H9 (cell line): Measurements from ENCODE around the gene FGFR3. TPM values are rescaled to one million over a fixed set of nuclear protein-coding genes. Genes with fewer than 3 reads are reported as not detected.

Experiments
- DNase-seq: peaks from one replicate; pipeline ENCODE4 v3.0.0-alpha.2; 2017
- H2AFZ ChIP-seq: one replicate; pipeline ENCODE4 v1.6.1; 2013; ENCODE audit warnings: mild to moderate bottlenecking, low read length, control low read depth, moderate library complexity
- H2AK5ac ChIP-seq: 2 replicates; pipeline ENCODE4 v1.6.1; 2013; ENCODE audit warnings: low read length, control low read depth, mixed read lengths; ENCODE audit not compliant: insufficient read length
- H2BK120ac ChIP-seq: one replicate; pipeline ENCODE4 v1.6.1; 2013; ENCODE audit warnings: low read depth, mild to moderate bottlenecking, low read length, control low read depth, inconsistent platforms; ENCODE audit not compliant: poor library complexity, severe bottlenecking
- H2BK12ac ChIP-seq: 2 replicates; pipeline ENCODE4 v1.6.1; 2013; ENCODE audit warnings: low read length, control low read depth, mixed read lengths, low read depth; ENCODE audit not compliant: insufficient read length
- H2BK15ac ChIP-seq: 2 replicates; pipeline ENCODE4 v1.6.1; 2013; ENCODE audit warnings: low read depth, low read length, control low read depth
- H2BK20ac ChIP-seq: one replicate; pipeline ENCODE4 v1.6.1; 2013; ENCODE audit warnings: low read depth, mild to moderate bottlenecking, low read length, control low read depth, inconsistent platforms; ENCODE audit not compliant: poor library complexity, severe bottlenecking
- H2BK5ac ChIP-seq: 2 replicates; pipeline ENCODE4 v1.6.1; 2013; ENCODE audit warnings: low read length, control low read depth, mixed read lengths; ENCODE audit not compliant: insufficient read length
- H3K14ac ChIP-seq: 2 replicates; pipeline ENCODE4 v1.6.1; 2013; ENCODE audit warnings: low read length, control low read depth; ENCODE audit not compliant: insufficient read depth
- H3K18ac ChIP-seq: 2 replicates; pipeline ENCODE4 v1.6.1; 2013; ENCODE audit warnings: low read depth, mild to moderate bottlenecking, mixed read lengths, low read length, control low read depth; ENCODE audit not compliant: insufficient read length
- H3K23ac ChIP-seq: 2 replicates; pipeline ENCODE4 v1.6.1; 2013; ENCODE audit warnings: low read length, control low read depth, mixed read lengths, low read depth; ENCODE audit not compliant: insufficient read length
- H3K23me2 ChIP-seq: 2 replicates; pipeline ENCODE4 v1.6.1; 2013; ENCODE audit warnings: low read depth, mild to moderate bottlenecking, mixed read lengths, low read length, control low read depth; ENCODE audit not compliant: insufficient read length, poor library complexity, severe bottlenecking
- H3K27ac ChIP-seq: 2 replicates; pipeline ENCODE4 v1.5.1; 2013; ENCODE audit warnings: low read length, control low read depth, mixed read lengths, low read depth; ENCODE audit not compliant: insufficient read length
- H3K27me3 ChIP-seq: 2 replicates; pipeline ENCODE4 v1.6.1; 2013; ENCODE audit warnings: low read length, control low read depth, inconsistent platforms; ENCODE audit not compliant: insufficient read depth
- H3K4ac ChIP-seq: 2 replicates; pipeline ENCODE4 v1.6.1; 2013; ENCODE audit warnings: low read depth, mild to moderate bottlenecking, control low read depth, inconsistent platforms, low read length, moderate library complexity
- H3K4me1 ChIP-seq: 2 replicates; pipeline ENCODE4 v1.6.1; 2013; ENCODE audit warnings: low read length, control low read depth, inconsistent platforms; ENCODE audit not compliant: insufficient read depth
- H3K4me2 ChIP-seq: 2 replicates; pipeline ENCODE4 v1.6.1; 2013; ENCODE audit warnings: low read length, control low read depth, mixed read lengths; ENCODE audit not compliant: insufficient read length, insufficient read depth
- H3K56ac ChIP-seq: 2 replicates; pipeline ENCODE4 v1.6.1; 2013; ENCODE audit warnings: low read depth, mild to moderate bottlenecking, mixed read lengths, low read length, control low read depth; ENCODE audit not compliant: insufficient read length
- H3K79me1 ChIP-seq: 2 replicates; pipeline ENCODE4 v1.6.1; 2013; ENCODE audit warnings: low read depth, mild to moderate bottlenecking, moderate library complexity, low read length, control low read depth, inconsistent platforms; ENCODE audit not compliant: insufficient read depth, poor library complexity, severe bottlenecking
- H3K79me2 ChIP-seq: 2 replicates; pipeline ENCODE4 v1.6.1; 2013; ENCODE audit warnings: low read length, control low read depth, inconsistent platforms; ENCODE audit not compliant: insufficient read depth
- H3K9ac ChIP-seq: 2 replicates; pipeline ENCODE4 v1.6.1; 2013; ENCODE audit warnings: low read length, control low read depth, mixed read lengths; ENCODE audit not compliant: insufficient read length; ENCODE audit errors: extremely low read depth
- H3K9me3 ChIP-seq: one replicate; pipeline ENCODE4 v1.6.1; 2013; ENCODE audit warnings: low read depth, low read length, inconsistent platforms; ENCODE audit not compliant: control insufficient read depth
- H3T11ph ChIP-seq: one replicate; pipeline ENCODE4 v1.6.1; 2013; ENCODE audit warnings: mild to moderate bottlenecking, low read length, control low read depth, inconsistent platforms
- H4K20me1 ChIP-seq: one replicate; pipeline ENCODE4 v1.6.1; 2013; ENCODE audit not compliant: control insufficient read depth, insufficient read length, insufficient read depth
- H4K5ac ChIP-seq: 2 replicates; pipeline ENCODE4 v1.6.1; 2013; ENCODE audit warnings: low read depth, mild to moderate bottlenecking, mixed read lengths, low read length, control low read depth; ENCODE audit not compliant: insufficient read length
- H4K8ac ChIP-seq: replicated peaks from 2 replicates; pipeline ENCODE4 v1.6.1; 2013; ENCODE audit warnings: low read length, control low read depth, mixed read lengths, low read depth; ENCODE audit not compliant: insufficient read length
- H4K91ac ChIP-seq: 2 replicates; pipeline ENCODE4 v1.6.1; 2013; ENCODE audit warnings: low read depth, mild to moderate bottlenecking, moderate library complexity, mixed read lengths, low read length, control low read depth; ENCODE audit not compliant: insufficient read length
- H3K27ac Mint-ChIP-seq, 3 experiments: 2 replicates in 2 of 3; 3 replicates in 1 of 3; pipeline ENCODE4 v1.8.0; 2020 to 2021; ENCODE audit warnings: mixed read lengths in 3 of 3, mild to moderate bottlenecking in 1 of 3, moderate library complexity in 1 of 3
- H3K27me3 Mint-ChIP-seq: 2 replicates; pipeline ENCODE4 v1.8.0; 2021; ENCODE audit warnings: low read depth, mild to moderate bottlenecking, moderate library complexity, mixed read lengths
- H3K36me3 Mint-ChIP-seq, 3 experiments: 2 replicates in 2 of 3; 3 replicates in 1 of 3; pipeline ENCODE4 v1.8.0; 2020 to 2021; ENCODE audit warnings: low read depth in 3 of 3, mixed read lengths in 3 of 3; ENCODE audit not compliant: insufficient read depth in 1 of 3
- H3K4me1 Mint-ChIP-seq, 2 experiments: 2 replicates each; pipeline ENCODE4 v1.8.0; 2020; ENCODE audit warnings: mixed read lengths in 2 of 2
- H3K4me3 Mint-ChIP-seq, 2 experiments: 2 replicates in 1 of 2; 3 replicates in 1 of 2; pipeline ENCODE4 v1.8.0; 2020 to 2021; ENCODE audit warnings: mild to moderate bottlenecking in 2 of 2, mixed read lengths in 2 of 2, moderate library complexity in 1 of 2
- H3K9me3 Mint-ChIP-seq, 2 experiments: 2 replicates in 1 of 2; 3 replicates in 1 of 2; pipeline ENCODE4 v1.8.0; 2020; ENCODE audit warnings: mild to moderate bottlenecking in 2 of 2, mixed read lengths in 2 of 2, moderate library complexity in 1 of 2
- WGBS: extraction: QIAGEN DNeasy Blood & Tissue Kit; methylation state at CpG from one replicate; pipeline ENCODE4 v1.1.7; 2013; ENCODE audit warnings: missing lambda C conversion rate, low lambda C conversion rate, mixed read lengths; ENCODE audit not compliant: insufficient read length; ENCODE audit errors: extremely low coverage; 5-methylcytosine and 5-hydroxymethylcytosine counted together
- total RNA-seq: library from RNA; stranded (reverse); gene quantifications from 2 replicates; pipeline ENCODE4 v1.2.1, GENCODE V29; 2021
- TF ChIP-seq, protein P1 (sequence below): fragments of 200-600 bp; sonication (generic); conservative IDR thresholded peaks from 3 replicates; pipeline ENCODE4 v1.8.0; 2021; ENCODE audit warnings: antibody characterized with exemption, mild to moderate bottlenecking

The FGFR3 gene
- total RNA-seq, 1 experiment from 2014 or later, result 75.7 TPM

DNA sequence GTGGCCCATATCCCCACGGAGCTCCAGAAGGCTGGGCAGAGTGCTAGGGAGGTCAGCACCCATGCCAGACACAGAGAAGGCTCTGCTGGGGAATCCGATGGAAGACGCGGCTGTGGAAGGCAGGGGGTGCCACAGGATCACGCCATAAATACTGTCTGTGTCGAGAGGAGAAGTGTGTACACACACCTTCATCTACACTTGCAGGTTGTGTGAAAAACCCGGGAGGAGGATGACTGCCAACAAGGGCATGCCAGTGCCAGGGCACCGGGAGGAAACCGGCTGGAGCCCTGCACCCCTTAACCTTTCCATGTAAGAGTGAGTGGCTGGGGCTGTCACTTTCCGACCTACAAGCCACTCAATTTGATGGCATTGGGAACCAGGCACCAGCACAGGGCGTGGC, 31.7 kb downstream of the FGFR3 start:
- H3K4me1 Mint-ChIP-seq, result peaks cover 5% of the 10 kb centered on the region in 2 experiments
- Histone ChIP-seq H3K4ac (no peak overlapping the region), H3K79me1 (no peaks in the 10 kb centered on the region), H3K4me1 (no peaks in the 10 kb centered on the region), H3K23ac (no peak overlapping the region), H4K5ac (no peak overlapping the region), H3K14ac (no peak overlapping the region), H4K20me1 (no peaks in the 10 kb centered on the region), H2BK120ac (no peak overlapping the region), H3K79me2 (no peaks in the 10 kb centered on the region), H3K18ac (no peak overlapping the region), H2BK5ac (no peak overlapping the region), H2BK12ac (no peak overlapping the region), H4K91ac (no peak overlapping the region), H3T11ph (no peak overlapping the region), H3K23me2 (no peaks in the 10 kb centered on the region), H3K9me3 (no peaks in the 10 kb centered on the region), H3K4me2 (no peak overlapping the region), H2BK20ac (no peak overlapping the region), H3K27me3 (no peaks in the 10 kb centered on the region), H4K8ac (no peak overlapping the region), H3K9ac (no peak overlapping the region), H2AK5ac (no peak overlapping the region), H3K27ac (no peak overlapping the region), H3K56ac (no peak overlapping the region), H2BK15ac (no peak overlapping the region), H2AFZ (no peak overlapping the region)
- TF ChIP-seq, protein P1, sequence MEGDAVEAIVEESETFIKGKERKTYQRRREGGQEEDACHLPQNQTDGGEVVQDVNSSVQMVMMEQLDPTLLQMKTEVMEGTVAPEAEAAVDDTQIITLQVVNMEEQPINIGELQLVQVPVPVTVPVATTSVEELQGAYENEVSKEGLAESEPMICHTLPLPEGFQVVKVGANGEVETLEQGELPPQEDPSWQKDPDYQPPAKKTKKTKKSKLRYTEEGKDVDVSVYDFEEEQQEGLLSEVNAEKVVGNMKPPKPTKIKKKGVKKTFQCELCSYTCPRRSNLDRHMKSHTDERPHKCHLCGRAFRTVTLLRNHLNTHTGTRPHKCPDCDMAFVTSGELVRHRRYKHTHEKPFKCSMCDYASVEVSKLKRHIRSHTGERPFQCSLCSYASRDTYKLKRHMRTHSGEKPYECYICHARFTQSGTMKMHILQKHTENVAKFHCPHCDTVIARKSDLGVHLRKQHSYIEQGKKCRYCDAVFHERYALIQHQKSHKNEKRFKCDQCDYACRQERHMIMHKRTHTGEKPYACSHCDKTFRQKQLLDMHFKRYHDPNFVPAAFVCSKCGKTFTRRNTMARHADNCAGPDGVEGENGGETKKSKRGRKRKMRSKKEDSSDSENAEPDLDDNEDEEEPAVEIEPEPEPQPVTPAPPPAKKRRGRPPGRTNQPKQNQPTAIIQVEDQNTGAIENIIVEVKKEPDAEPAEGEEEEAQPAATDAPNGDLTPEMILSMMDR, result no peak
- peaks cover 5% of the 10 kb centered on the region for H3K27me3 Mint-ChIP-seq
- WGBS, result no CpG with 5 or more reads among the region's 11 CpGs
- no peak for DNase-seq
- no peak overlapping the region for H3K4me3 Mint-ChIP-seq
- peaks cover 6% of the 10 kb centered on the region in 2 experiments for H3K9me3 Mint-ChIP-seq
- peaks cover 30 to 62% (median 56%) of the 10 kb centered on the region in 3 experiments for H3K36me3 Mint-ChIP-seq
- no peak overlapping the region for H3K27ac Mint-ChIP-seq
